Activated CD8-positive, alpha-beta memory T cell treated with anti-CD3 and anti-CD28 coated beads, Interleukin-2, amount 50 U/mL, for 1 hour (primary cell): ENCODE measurements around the gene SNAPC1.
"Not testable (repeated sequence)": the region's sequence is repeated elsewhere in the genome, so short reads cannot be mapped to it uniquely, and the experiment has no call there.

ENCODE experiments used
- DNase-seq: peaks from one replicate; pipeline ENCODE4 v3.0.0-alpha.2; 2020; ENCODE audit errors: extremely low read depth

Gene SNAPC1, protein sequence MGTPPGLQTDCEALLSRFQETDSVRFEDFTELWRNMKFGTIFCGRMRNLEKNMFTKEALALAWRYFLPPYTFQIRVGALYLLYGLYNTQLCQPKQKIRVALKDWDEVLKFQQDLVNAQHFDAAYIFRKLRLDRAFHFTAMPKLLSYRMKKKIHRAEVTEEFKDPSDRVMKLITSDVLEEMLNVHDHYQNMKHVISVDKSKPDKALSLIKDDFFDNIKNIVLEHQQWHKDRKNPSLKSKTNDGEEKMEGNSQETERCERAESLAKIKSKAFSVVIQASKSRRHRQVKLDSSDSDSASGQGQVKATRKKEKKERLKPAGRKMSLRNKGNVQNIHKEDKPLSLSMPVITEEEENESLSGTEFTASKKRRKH

DNA sequence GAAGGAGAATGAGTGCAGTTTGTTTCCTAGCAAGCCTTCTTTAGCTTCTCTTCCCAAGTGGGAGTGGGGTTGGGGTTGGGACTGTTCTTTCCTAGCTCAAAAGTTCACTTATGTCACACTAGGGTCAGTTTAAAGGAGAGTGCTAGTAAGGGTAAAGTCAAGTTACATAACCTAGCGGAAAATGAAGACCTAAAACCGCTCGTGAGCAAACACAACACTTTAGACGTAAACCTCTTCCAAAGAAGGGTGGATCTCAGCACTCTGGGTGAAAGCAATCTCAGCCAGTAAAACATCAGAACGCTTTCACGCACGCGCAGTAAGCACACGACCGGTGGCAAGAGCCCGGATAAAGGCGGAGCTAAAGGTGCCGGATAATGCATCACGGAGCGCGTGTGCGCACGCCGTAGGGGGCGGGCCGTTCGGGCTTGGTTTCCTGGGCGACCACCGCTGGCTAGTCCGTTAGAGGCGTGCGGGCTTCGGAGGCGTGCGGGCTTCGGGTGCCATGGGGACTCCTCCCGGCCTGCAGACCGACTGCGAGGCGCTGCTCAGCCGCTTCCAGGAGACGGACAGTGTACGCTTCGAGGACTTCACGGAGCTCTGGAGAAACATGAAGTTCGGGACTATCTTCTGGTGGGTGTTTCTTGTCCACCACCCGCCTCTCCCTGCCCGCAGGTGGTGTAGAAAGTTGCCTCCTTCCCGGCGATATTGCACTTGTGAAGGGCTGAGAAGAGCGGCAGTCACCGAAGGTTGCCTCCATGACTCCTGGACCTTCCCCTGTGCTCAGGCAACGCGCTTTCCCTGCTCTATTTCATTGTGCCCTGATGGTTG, at the start of gene SNAPC1:
TSS of gene SNAPC1 (plus strand) at position 462 of the 828 bp plus-strand sequence. CDS start at position 503, 41 bp downstream.
- DNase-seq, result peak; percentile 98

DNA sequence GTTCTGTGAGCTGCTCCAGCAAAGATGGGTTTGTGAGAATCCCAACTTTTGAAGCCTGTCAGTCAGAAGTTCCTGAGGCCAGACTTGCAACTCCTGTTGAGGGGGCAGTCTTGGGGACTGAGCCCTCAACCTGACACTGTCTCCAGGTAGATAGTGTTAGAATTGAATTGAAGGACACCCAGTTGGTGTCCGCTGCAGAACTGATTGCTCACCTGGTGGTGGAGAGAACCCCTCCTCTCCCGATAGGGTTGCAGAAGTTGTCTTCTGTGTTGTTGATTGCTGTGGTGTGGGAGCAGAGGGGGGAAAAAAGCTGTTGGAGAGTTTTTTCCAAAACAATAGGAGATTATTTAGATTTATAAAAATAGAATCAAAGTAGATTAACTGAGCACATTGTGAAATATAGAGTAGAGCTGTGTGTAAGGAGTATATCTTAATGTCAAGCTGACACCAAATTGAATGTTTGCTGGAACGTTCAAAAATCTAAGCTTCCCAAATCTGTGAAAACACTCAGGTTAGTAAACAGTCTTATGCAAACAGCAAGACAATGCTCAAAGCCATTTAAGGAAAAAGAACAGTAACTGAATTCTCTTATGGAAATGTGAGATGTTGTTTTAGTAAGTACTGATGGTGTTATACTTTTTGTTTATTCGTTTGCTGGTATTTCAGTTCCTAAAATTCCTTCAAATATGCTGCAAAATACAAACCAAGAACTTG, 48.3 kb upstream of the SNAPC1 start:
- no peak for DNase-seq

DNA sequence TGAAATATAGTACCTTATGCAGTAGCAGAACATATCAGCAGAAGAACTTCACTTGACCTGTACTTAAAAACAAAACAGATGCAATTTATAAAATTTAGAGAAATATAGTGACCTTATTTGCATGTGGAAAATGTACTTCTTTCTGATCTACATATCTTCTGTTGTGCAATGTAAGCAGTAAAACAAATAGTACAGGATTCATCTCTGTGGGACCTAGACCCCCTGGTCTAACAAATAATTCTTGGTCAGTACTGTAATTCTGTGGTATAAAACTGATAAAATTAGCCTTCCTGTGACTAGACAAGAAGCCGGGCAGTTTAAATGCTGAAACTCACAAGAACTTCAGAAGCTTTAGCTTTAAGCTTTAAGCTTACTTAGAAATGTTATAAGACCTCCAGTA, 45.3 kb upstream of the SNAPC1 start:
- DNase-seq, result no peak

DNA sequence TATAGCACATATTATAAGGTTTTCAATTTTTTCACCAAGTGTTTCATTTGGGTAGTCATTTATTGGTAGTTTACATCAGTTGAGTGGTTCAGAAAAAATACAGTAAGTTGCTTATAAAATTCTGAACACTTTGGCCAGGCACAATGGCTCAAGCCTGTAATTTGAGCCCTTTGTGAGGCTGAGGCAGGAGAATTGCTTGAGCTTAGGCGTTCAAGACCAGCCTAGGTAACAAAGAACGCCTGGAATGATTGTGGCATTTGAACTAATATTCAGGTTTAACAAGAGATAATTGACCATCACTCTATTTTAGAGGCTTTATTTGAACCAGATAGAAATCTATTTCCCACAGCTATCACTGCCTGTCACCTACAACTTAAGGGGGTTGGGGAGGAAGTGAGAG, 44.2 kb upstream of the SNAPC1 start:
- DNase-seq, result no peak

DNA sequence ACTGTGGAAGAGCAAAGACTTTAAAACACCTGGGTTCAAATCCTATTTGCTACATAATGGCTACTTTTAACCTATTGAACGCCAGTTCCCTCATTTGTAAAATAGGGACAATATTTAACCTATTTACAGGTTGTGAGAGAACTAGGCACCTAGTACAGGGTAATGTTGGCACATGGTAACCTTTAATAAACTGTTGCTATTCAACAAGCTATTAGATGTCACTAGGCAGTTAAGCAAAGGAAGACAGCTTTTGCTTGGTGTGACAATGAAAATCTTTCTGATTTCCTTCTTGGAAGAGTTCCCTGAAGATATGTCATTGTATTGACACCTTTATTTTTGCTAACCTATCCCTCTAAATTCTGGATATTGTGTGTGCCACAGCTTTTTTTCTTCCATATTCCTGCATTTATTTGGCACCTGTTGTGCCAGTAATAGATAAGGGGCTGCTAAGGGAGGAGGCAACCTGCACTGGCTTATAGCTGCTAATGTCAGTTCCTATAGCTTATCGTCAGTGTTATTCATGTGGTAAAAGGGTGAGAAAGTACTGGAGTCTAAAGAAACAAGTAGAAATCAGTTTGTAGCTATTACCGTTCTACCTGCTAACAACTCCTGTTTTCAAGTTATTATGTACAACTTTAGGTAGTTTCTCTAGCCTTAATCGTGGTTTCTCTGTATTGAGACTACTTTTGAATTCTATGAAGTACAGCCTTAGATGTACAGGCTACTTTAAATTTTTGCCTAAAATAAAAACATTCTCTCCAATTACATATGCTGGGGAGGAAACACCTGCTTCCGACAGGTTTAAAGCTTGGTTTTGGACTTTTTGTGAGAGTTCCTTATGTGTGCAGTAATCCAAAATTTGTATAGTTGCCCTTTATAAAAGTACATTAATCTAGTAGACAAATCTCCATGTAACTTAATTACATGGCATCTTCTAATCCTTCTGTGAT, 42.6 kb upstream of the SNAPC1 start:
- DNase-seq, result no peak

DNA sequence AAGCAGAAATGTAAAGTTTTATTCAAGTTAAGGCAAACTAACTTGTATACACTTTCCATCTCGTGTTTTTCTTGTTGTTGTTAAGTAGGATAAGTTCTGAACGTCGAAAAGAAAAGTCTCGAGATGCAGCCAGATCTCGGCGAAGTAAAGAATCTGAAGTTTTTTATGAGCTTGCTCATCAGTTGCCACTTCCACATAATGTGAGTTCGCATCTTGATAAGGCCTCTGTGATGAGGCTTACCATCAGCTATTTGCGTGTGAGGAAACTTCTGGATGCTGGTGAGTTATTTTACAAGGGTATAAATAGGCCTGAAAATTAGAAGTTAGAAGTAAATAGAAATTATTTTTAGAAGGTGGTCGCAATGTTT, 41.9 kb upstream of the SNAPC1 start:
- no peak for DNase-seq

DNA sequence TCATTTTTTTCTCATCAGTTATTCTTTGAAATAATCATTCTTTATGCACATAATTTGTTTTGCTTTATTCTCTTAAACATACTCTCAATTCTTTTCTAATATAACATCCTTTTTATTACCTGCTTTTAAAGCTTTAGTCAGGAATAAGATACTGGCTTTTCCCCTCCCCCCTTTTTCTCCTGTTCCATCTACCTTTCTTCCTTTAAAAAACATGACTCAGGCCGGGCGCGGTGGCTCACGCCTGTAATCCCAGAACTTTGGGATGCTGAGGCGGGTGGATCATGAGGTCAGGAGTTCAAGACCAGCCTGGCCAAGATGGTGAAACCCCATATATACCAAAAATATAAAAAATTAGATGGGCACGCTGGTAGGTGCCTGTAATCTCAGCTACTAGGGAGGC, 41.5 kb upstream of the SNAPC1 start:
- DNase-seq, result no peak

DNA sequence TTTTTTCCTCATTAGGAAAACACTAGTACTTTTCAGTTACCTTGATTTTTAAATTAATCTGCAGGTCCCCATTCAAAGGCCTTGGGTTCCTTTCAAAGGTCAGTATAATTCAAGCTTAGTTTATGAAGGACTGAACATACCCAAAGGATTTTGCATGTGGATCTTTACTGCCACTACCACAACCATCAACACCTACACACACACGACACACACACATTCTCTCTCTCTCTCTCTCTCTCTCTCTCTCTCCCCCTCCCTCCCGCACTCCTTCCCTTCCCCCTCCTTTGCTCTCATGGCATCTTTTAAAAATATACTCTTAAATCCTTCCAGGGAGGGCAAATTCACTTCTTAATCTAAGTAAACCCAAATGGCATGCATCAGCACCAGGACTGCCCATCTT, 38.1 kb upstream of the SNAPC1 start:
- no peak for DNase-seq

DNA sequence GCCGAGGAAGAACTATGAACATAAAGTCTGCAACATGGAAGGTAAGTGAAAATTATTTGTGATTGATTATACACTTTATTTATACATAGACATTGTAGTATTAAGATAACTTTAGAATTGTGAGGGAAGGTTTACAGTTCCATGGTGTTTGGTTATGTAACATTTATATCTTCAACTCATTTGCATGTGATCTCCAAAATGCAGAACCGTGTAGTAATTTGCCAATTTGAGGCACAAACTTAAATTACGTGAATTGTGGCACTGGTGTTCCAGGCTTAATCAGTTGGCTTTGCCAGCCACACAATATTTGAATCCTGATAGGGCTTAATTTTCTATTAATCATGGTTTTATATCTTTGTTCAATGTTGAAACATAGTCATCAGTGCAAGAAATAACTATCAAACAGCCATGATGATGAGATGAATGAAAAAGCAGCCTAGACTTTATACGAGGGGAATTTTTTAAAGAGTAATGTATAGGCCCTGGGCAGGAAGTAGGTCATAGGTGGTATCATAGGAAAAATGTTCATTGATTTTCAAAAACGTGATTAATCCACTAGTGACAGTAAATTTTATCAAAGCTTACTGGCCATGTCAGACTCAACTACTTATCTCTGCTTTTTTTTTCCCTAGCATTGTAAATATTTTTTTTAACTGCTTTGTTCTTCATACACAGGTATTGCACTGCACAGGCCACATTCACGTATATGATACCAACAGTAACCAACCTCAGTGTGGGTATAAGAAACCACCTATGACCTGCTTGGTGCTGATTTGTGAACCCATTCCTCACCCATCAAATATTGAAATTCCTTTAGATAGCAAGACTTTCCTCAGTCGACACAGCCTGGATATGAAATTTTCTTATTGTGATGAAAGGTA, 35.2 kb upstream of the SNAPC1 start:
- no peak for DNase-seq

DNA sequence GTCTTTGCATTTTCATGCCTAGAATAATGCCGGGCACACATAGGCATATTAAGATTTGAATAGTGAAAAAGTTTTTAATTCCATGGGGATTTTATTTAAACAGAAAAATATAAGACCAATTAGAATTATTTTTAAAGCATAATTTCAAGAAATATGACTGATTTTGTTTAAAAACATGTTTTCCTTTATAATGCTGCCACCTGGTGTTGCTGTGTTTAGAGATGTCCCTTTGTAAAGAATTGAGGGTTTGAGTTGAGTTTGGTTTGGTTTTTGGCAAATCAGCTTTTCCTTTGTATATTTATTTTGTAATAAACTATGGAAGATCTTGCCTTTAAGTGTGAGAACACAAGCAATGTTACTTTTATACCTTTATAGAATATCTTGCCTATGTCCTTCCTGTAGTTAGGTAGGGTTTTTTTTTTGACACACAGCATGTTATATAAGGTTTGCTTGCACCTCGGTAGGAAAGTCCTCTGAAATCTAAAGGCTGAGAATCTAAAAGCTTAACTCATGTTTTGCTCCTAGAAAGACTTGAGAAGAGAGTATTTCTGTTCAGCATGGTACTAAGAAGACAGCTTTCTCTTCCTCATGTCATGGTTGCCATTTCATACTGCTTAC, 31.4 kb upstream of the SNAPC1 start:
- DNase-seq, result no peak

DNA sequence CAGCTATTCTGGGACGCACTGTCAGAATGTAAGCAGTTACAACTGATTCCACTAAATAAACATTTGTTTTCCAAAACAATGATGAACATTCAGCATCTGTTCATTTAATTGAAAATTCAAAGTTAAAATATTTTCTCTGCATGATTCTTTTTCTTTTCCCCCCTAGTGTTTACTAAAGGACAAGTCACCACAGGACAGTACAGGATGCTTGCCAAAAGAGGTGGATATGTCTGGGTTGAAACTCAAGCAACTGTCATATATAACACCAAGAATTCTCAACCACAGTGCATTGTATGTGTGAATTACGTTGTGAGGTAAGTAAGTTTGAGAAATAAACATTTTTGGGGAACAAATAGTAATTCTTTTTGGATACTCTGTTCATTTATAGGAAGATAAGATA, 28.2 kb upstream of the SNAPC1 start:
- DNase-seq, result no peak

DNA sequence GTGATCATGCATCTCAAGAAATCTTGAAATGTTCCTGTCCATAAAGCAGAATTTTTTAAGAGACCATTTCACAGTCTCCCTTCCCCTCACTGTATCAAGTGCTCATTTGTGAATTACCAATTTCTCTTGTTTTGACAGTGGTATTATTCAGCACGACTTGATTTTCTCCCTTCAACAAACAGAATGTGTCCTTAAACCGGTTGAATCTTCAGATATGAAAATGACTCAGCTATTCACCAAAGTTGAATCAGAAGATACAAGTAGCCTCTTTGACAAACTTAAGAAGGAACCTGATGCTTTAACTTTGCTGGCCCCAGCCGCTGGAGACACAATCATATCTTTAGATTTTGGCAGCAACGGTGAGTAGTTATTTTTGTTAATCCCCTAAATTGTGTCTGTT, 25.5 kb upstream of the SNAPC1 start:
- DNase-seq, result no peak

DNA sequence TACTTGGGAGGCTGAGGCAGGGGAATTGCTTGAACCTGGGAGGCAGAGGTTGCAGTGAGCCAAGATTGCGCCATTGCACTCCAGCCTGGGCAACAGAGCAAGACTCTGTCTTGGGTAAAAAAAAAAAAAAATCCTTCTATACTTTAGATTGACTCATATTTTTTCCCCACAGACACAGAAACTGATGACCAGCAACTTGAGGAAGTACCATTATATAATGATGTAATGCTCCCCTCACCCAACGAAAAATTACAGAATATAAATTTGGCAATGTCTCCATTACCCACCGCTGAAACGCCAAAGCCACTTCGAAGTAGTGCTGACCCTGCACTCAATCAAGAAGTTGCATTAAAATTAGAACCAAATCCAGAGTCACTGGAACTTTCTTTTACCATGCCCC, 24.3 kb upstream of the SNAPC1 start:
- no peak for DNase-seq

DNA sequence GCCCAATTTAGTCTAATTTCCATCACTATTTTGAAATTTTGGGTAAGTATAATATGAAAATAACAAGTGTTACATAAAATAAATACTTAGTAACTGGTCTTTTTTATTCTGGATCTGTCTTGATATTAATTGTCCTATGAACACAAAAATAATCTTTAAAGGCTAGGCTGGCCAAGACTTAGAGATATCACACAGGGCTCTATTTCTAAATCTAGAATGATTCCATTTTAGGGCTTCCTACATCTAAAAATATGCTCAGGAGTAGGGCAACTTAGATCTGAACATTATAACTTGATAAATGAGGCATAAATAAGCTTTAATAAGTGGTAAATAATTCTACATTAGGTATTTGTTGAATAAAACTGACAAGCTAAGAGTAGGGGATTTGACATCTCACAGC, 23.1 kb upstream of the SNAPC1 start:
- no peak for DNase-seq

DNA sequence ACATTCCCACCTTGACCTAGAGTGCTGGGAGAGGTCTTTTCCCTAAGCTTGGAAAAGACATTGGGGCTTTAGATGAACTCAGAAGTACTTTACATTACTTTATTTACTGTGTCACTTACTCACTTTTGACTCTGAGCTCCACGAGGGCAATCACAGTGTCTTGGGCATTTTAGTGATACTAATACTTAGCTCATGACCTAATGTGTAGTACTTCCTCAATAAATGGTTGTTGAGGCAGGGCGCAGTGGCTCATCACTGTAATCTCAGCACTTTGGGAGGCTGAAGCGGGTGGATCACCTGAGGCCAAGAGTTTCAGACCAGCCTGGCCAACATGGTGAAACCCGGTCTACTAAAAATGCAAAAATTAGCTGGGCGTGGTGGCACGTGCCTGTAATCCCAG, 19.8 kb upstream of the SNAPC1 start:
- DNase-seq, result no peak

DNA sequence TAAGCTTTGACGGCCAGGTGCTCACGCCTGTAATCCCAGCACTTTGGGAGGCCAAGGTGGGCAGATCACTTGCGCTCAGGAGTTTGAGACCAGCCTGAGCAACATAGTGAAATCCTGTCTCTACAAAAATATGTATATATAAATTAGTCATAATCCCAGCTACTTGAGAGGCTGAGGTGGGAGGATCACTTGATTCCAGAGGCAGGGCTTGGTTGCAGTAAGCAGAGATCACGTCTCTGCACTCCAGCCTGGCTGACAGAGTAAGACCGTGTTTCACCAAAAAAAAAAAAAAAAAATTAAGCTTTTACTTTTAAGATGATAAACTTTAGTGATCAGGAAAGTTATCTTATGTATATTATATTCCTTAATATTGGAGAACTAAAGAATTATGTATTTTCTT, 18.0 kb upstream of the SNAPC1 start:
- no peak for DNase-seq

DNA sequence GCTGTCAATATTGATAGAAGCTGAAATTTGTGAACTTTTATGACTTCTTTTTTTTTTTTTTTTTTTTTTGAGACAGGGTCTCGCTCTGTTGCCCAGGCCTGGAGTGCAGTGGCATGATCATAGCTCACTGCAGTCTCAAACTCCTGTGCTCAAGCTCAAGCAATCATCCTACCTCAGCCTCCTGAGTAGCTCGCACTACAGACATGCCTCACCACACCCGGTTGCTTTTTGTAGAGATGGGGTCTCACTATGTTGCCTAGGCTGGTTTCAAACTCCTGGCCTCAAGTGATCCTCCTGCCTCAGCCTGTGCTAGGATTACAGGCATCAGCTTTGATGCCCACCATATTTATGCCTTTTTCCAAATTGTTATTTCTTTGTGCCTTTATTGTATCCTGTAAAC, 15.9 kb upstream of the SNAPC1 start:
- not testable (repeated sequence) for DNase-seq

DNA sequence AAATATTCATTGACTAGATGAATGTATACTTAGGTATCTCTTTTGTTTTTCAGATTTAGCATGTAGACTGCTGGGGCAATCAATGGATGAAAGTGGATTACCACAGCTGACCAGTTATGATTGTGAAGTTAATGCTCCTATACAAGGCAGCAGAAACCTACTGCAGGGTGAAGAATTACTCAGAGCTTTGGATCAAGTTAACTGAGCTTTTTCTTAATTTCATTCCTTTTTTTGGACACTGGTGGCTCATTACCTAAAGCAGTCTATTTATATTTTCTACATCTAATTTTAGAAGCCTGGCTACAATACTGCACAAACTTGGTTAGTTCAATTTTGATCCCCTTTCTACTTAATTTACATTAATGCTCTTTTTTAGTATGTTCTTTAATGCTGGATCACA, 15.3 kb upstream of the SNAPC1 start:
- DNase-seq, result no peak

DNA sequence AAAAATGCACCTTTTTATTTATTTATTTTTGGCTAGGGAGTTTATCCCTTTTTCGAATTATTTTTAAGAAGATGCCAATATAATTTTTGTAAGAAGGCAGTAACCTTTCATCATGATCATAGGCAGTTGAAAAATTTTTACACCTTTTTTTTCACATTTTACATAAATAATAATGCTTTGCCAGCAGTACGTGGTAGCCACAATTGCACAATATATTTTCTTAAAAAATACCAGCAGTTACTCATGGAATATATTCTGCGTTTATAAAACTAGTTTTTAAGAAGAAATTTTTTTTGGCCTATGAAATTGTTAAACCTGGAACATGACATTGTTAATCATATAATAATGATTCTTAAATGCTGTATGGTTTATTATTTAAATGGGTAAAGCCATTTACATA, 14.9 kb upstream of the SNAPC1 start:
- no peak for DNase-seq

DNA sequence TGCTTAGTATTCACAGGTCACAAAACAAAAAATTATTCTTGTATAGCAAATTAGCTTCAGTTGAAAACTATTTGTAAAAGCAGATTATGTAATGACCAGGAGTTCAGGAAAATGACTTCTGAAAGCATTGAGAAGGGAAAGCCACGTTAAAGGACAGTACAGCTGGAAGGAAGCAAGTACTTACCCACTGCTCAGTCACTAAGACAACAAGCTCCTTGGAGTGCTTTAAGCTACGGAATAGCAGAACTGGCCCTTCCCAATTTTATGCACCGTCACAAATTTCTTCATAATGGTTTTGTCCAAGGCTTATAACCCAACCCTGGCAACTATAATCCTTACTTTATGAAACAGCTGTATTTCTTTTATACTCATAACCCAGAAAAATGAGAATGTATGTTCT, 13.0 kb upstream of the SNAPC1 start:
- no peak for DNase-seq
